Measurements from ENCODE around the gene CAPZB.

Gene CAPZB

GRCh38 chr1:19467199-19468187 lies 17.8 kb downstream of the CAPZB start:
- DNase-seq, result no peak

GRCh38 chr1:19466112-19466561 lies 19.2 kb downstream of the CAPZB start:
- DNase-seq, result no peak

- DNase-seq, result no peak
Measured at GRCh38 chr1:19465650-19466049, 19.7 kb downstream of the CAPZB start.

- DNase-seq, result no peak
Measured at GRCh38 chr1:19465123-19465522, 20.2 kb downstream of the CAPZB start.

- DNase-seq, result no peak
Measured at GRCh38 chr1:19464696-19465095, 20.6 kb downstream of the CAPZB start.

- no peak for DNase-seq
Measured at GRCh38 chr1:19463504-19463803, 21.9 kb downstream of the CAPZB start.

GRCh38 chr1:19462781-19463503 lies 22.4 kb downstream of the CAPZB start:
- DNase-seq, result no peak

- no peak for DNase-seq
Measured at GRCh38 chr1:19461220-19461554, 24.2 kb downstream of the CAPZB start.

GRCh38 chr1:19460535-19461219 lies 24.7 kb downstream of the CAPZB start:
- no peak for DNase-seq

- no peak for DNase-seq
Measured at GRCh38 chr1:19458815-19459417, 26.4 kb downstream of the CAPZB start.

- no peak for DNase-seq
Measured at GRCh38 chr1:19457607-19458006, 27.7 kb downstream of the CAPZB start.

GRCh38 chr1:19456968-19457441 lies 28.3 kb downstream of the CAPZB start:
- no peak for DNase-seq

- no peak for DNase-seq
Measured at GRCh38 chr1:19455353-19455752, 30.0 kb downstream of the CAPZB start.

- DNase-seq, result no peak
Measured at GRCh38 chr1:19454265-19455146, 30.8 kb downstream of the CAPZB start.

GRCh38 chr1:19453741-19454201 lies 31.6 kb downstream of the CAPZB start:
- DNase-seq, result no peak

- no peak for DNase-seq
Measured at GRCh38 chr1:19452221-19452663, 33.1 kb downstream of the CAPZB start.

- DNase-seq, result no peak
Measured at GRCh38 chr1:19450811-19451515, 34.4 kb downstream of the CAPZB start.

GRCh38 chr1:19449454-19450228 lies 35.7 kb downstream of the CAPZB start:
- no peak for DNase-seq

- DNase-seq, result no peak
Measured at GRCh38 chr1:19448491-19449439, 36.6 kb downstream of the CAPZB start.

Measured in NCI-H1105 (cell line).